B cell (primary cell): ENCODE measurements around the gene EPB41L4B. TPM values are rescaled to one million over a fixed set of nuclear protein-coding genes. Genes with fewer than 3 reads are reported as not detected.

ENCODE experiments used
- ATAC-seq: fragments of 200-7000 bp; cut with Tn5 transposase; one replicate; pipeline ENCODE4 v1.10.0; 2021; ENCODE audit warnings: low read depth, mild to moderate bottlenecking, moderate number of reproducible peaks, moderate library complexity
- CTCF ChIA-PET: fragments of 350-600 bp; sonication (Branson Sonifier 250); formaldehyde crosslinking; loops from one replicate; lab custom pipeline; 2021; ENCODE audit warnings: antibody characterized with exemption, inconsistent platforms; lab: Charles Lee
- POLR2A ChIA-PET: fragments of 350-600 bp; sonication (Branson Sonifier 250); formaldehyde crosslinking; loops from one replicate; lab custom pipeline; 2021; ENCODE audit warnings: antibody characterized with exemption; lab: Charles Lee
- DNase-seq: peaks from one replicate; pipeline ENCODE4 v3.0.0; 2013
- H2AFZ ChIP-seq: 2 replicates; pipeline ENCODE4 v1.6.1; 2012; ENCODE audit warnings: mild to moderate bottlenecking, low read depth, low read length; ENCODE audit not compliant: insufficient read depth, poor library complexity, severe bottlenecking
- H3K27ac ChIP-seq, 2 donors: 1 replicate in 1 of 2; 2 replicates in 1 of 2; pipeline ENCODE4 v1.5.1; 2012 to 2013; ENCODE audit warnings: low read length in 2 of 2, mild to moderate bottlenecking in 2 of 2, moderate library complexity in 1 of 2
- H3K27me3 ChIP-seq, 4 experiments: fragments of 200-600 bp in 1 of 4; sonication (generic) in 1 of 4; replicated peaks in 1 of 4; 1 replicate in 2 of 4; 2 replicates in 2 of 4; pipeline versions ENCODE4 v1.6.1 to v1.7.0; 2013 to 2016; ENCODE audit warnings: low read length in 3 of 4, mild to moderate bottlenecking in 2 of 4, mixed read lengths in 1 of 4, moderate library complexity in 1 of 4; ENCODE audit not compliant: insufficient read depth in 4 of 4, control insufficient read depth in 3 of 4; ENCODE audit errors: control extremely low read depth in 1 of 4
- H3K36me3 ChIP-seq, 2 experiments: replicated peaks in 1 of 2; 1 replicate in 1 of 2; 2 replicates in 1 of 2; pipeline versions ENCODE4 v1.6.1 to v1.7.1; 2013; ENCODE audit warnings: low read length in 1 of 2; ENCODE audit not compliant: insufficient read depth in 2 of 2, control insufficient read depth in 1 of 2; ENCODE audit errors: control extremely low read depth in 1 of 2, extremely low read depth in 1 of 2
- H3K4me1 ChIP-seq, 2 donors: fragments of 200-600 bp in 1 of 2; sonication (generic) in 1 of 2; 1 replicate in 1 of 2; 2 replicates in 1 of 2; pipeline versions ENCODE4 v1.5.1 to v1.6.1; 2013 to 2017; ENCODE audit warnings: low read length in 2 of 2; ENCODE audit not compliant: control insufficient read depth in 2 of 2, insufficient read depth in 2 of 2
- H3K4me2 ChIP-seq: replicated peaks from 2 replicates; pipeline ENCODE3; 2012; ENCODE audit warnings: mild to moderate bottlenecking, low read depth, low read length; ENCODE audit not compliant: poor library complexity, severe bottlenecking
- H3K4me3 ChIP-seq, 5 experiments: fragments of 200-600 bp in 1 of 5; sonication (generic) in 1 of 5; 1 replicate in 3 of 5; 2 replicates in 2 of 5; pipeline versions ENCODE4 v1.5.1 to v1.7.0; 2011 to 2016; ENCODE audit warnings: low read length in 4 of 5, mild to moderate bottlenecking in 4 of 5, low read depth in 2 of 5, control low read depth in 1 of 5, moderate library complexity in 1 of 5; ENCODE audit not compliant: insufficient read depth in 1 of 5; ENCODE audit errors: control extremely low read depth in 1 of 5, extremely low read depth in 1 of 5
- H3K79me2 ChIP-seq: fragments of 200-600 bp; sonication (generic); one replicate; pipeline ENCODE4 v1.6.0; 2016; ENCODE audit warnings: low read length; ENCODE audit not compliant: control insufficient read depth, insufficient read depth
- H3K9ac ChIP-seq: fragments of 200-600 bp; sonication (generic); 2 replicates; pipeline ENCODE4 v1.6.1; 2017; ENCODE audit warnings: mild to moderate bottlenecking, low read length, moderate library complexity
- H3K9me3 ChIP-seq, 3 donors: one replicate each; pipeline versions ENCODE4 v1.6.1 to v1.7.1; 2013; ENCODE audit warnings: low read length in 2 of 3; ENCODE audit not compliant: control insufficient read depth in 2 of 3, insufficient read depth in 1 of 3; ENCODE audit errors: control extremely low read depth in 1 of 3
- H4K20me1 ChIP-seq: 2 replicates; pipeline ENCODE4 v1.6.0; 2012; ENCODE audit warnings: mild to moderate bottlenecking, low read length; ENCODE audit not compliant: insufficient read depth, control insufficient read depth, poor library complexity, severe bottlenecking
- H3K27ac Mint-ChIP-seq: one replicate; pipeline ENCODE4 v1.8.0; 2021; ENCODE audit warnings: mixed read lengths
- H3K27me3 Mint-ChIP-seq: one replicate; pipeline ENCODE4 v1.8.0; 2021; ENCODE audit warnings: mixed read lengths
- H3K4me1 Mint-ChIP-seq: one replicate; pipeline ENCODE4 v1.8.0; 2021; ENCODE audit warnings: mixed read lengths
- H3K4me3 Mint-ChIP-seq: one replicate; pipeline ENCODE4 v1.8.0; 2021; ENCODE audit warnings: mixed read lengths
- H3K9me3 Mint-ChIP-seq: one replicate; pipeline ENCODE4 v1.8.0; 2022; ENCODE audit warnings: mixed read lengths; ENCODE audit not compliant: insufficient read depth
- CTCF ChIP-seq: fragments of 200-600 bp; IDR thresholded peaks from one replicate; pipeline ENCODE4 v1.8.0; 2022; ENCODE audit warnings: antibody characterized with exemption, mild to moderate bottlenecking
- EZH2 ChIP-seq: IDR thresholded peaks from 2 replicates; pipeline ENCODE4 v1.6.1; 2012; ENCODE audit warnings: borderline replicate concordance, low read depth, mild to moderate bottlenecking, moderate library complexity, low read length; ENCODE audit not compliant: insufficient read depth, poor library complexity, severe bottlenecking
- WGBS: methylation state at CpG from one replicate; pipeline ENCODE4 v1.1.5; 2013; ENCODE audit warnings: missing lambda C conversion rate; ENCODE audit not compliant: insufficient coverage; 5-methylcytosine and 5-hydroxymethylcytosine counted together
- intact Hi-C: fragments of 100-400 bp; cut with micrococcal nuclease; formaldehyde crosslinking; loops from one replicate; pipeline ENCODE4 v1.10.0; 2022
- polyA plus RNA-seq: library from polyadenylated mRNA; depleted of rRNA; stranded (reverse); fragments of >200 nt; gene quantifications from 2 replicates; pipeline ENCODE4 v1.2.3, GENCODE V29; 2012
- total RNA-seq, 2 donors: library from RNA; stranded (reverse); fragments of 120-200 nt in 1 of 2; gene quantifications; 1 replicate in 1 of 2; 2 replicates in 1 of 2; pipeline versions ENCODE4 v1.2.3 to v1.2.4, GENCODE V29; 2013 to 2022

Gene EPB41L4B
- total and polyA plus RNA-seq, 2 donors (not counting 1 experiment from before 2014, with no cell fraction given), result 2.9 TPM; not detected in 1

GRCh38 chr9:109253241-109253636, 67.6 kb downstream of the EPB41L4B start:
- ChIA-PET CTCF (interaction anchor here (1.0 kb wide), 2 partner anchors 10 to 11 kb away, joined by 3 read pairs; no protein-coding TSS in a partner anchor), POLR2A (no interaction called here)
- no peak overlapping the region for H3K27ac ChIP-seq
- no peak overlapping the region for H2AFZ ChIP-seq
- ATAC-seq (no peak), DNase-seq (no peak)
- no peaks in the 10 kb centered on the region for H3K4me1 Mint-ChIP-seq
- H3K27ac Mint-ChIP-seq, result no peak overlapping the region
- no peaks in the 10 kb centered on the region for H3K79me2 ChIP-seq
- 97% methylated on average over 9 of the region's 11 CpGs for WGBS
- intact Hi-C loops, result no loop called here
- no peaks in the 10 kb centered on the region for H3K9me3 Mint-ChIP-seq
- H4K20me1 ChIP-seq, result no peaks in the 10 kb centered on the region
- no peaks in the 10 kb centered on the region for H3K36me3 ChIP-seq
- H3K27me3 Mint-ChIP-seq, result peaks cover 3% of the 10 kb centered on the region
- H3K4me3 Mint-ChIP-seq, result no peak overlapping the region
- H3K4me2 ChIP-seq, result no peak overlapping the region
- H3K4me3 ChIP-seq, result no peak overlapping the region
- H3K9me3 ChIP-seq, result no peaks in the 10 kb centered on the region
- no peaks in the 10 kb centered on the region for H3K27me3 ChIP-seq
- no peaks in the 10 kb centered on the region for H3K4me1 ChIP-seq
- TF ChIP-seq CTCF (no peak), EZH2 (no peak)
- H3K9ac ChIP-seq, result no peak overlapping the region

GRCh38 chr9:109252291-109252690, 68.6 kb downstream of the EPB41L4B start:
- WGBS, result 89% methylated on average over 7 of the region's 7 CpGs
- no peak overlapping the region for H3K27ac ChIP-seq
- H3K79me2 ChIP-seq, result no peaks in the 10 kb centered on the region
- H3K27me3 Mint-ChIP-seq, result peaks cover 3% of the 10 kb centered on the region
- no peaks in the 10 kb centered on the region for H4K20me1 ChIP-seq
- no peak overlapping the region for H2AFZ ChIP-seq
- H3K9me3 Mint-ChIP-seq, result no peaks in the 10 kb centered on the region
- H3K9ac ChIP-seq, result no peak overlapping the region
- intact Hi-C loops, result no loop called here
- no peaks in the 10 kb centered on the region for H3K36me3 ChIP-seq
- no peak overlapping the region for H3K27ac Mint-ChIP-seq
- H3K4me3 Mint-ChIP-seq, result no peak overlapping the region
- no peaks in the 10 kb centered on the region for H3K4me1 ChIP-seq
- H3K4me2 ChIP-seq, result no peak overlapping the region
- H3K4me3 ChIP-seq, result no peak overlapping the region
- ATAC-seq (no peak), DNase-seq (no peak)
- H3K27me3 ChIP-seq, result no peaks in the 10 kb centered on the region
- H3K9me3 ChIP-seq, result no peaks in the 10 kb centered on the region
- ChIA-PET POLR2A (no interaction called here), CTCF (interaction anchor here (0.8 kb wide), 1 partner anchor 10 kb away, joined by 3 read pairs; no protein-coding TSS in a partner anchor)
- TF ChIP-seq EZH2 (no peak), CTCF (no peak)
- no peaks in the 10 kb centered on the region for H3K4me1 Mint-ChIP-seq
